ENCODE measurements around the gene API5. TPM values are rescaled to one million over a fixed set of nuclear protein-coding genes. Genes with fewer than 3 reads are reported as not detected.

Gene API5
- total and polyA plus RNA-seq, 2 experiments from 2014 or later, result 44.8 to 107 TPM

DNA sequence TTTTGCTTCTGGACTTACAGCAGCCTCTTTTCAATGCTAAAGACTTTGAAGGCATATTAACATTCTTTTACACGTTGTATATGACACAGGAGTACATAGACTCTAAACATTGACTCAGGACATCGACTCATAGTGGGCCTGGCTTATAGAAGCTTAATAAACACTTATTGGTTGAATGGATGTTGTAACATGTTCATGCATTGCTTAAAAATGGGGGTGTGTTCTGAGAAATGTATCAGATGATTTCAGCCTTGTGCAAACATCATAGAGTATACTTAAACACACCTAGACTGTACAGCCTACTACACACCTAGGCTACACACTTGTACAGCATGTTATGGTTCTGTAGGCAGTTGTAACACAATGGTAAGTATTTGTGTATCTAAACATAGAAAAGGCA, 64.8 kb downstream of the API5 start:
- H3K4me3 ChIP-seq, result no peak overlapping the region
- H3K27ac ChIP-seq, result peak overlapping the region; percentile 28
- WGBS (ENCODE audit: low lambda C conversion rate, missing lambda C conversion rate), result 65% methylated on average over 2 of the region's 2 CpGs
- DNase-seq (ENCODE audit: low spot score), result peak; percentile 32
- no peaks in the 10 kb centered on the region for H3K27me3 ChIP-seq
- H3K79me2 ChIP-seq, result peaks cover 78% of the 10 kb centered on the region
- peaks cover 25% of the 10 kb centered on the region for H4K20me1 ChIP-seq (ENCODE audit: insufficient read depth, poor library complexity, severe bottlenecking)
- H3K9me2 ChIP-seq (replicated peaks; ENCODE audit: insufficient read depth), result no peaks in the 10 kb centered on the region
- H3K9me3 ChIP-seq (ENCODE audit: low read depth), result no peaks in the 10 kb centered on the region
- H3K36me3 ChIP-seq (replicated peaks; ENCODE audit: insufficient read depth, low read depth), result no peaks in the 10 kb centered on the region
- no peaks in the 10 kb centered on the region for H3K4me1 ChIP-seq (ENCODE audit: insufficient read depth)
- no peak for TF ChIP-seq EZH2 (IDR thresholded peaks at IDR 0.05; ENCODE audit: borderline replicate concordance)
- no peak for TF ChIP-seq EZH2phosphoT487 (IDR thresholded peaks at IDR 0.05; ENCODE audit: low read depth, severe bottlenecking, unreplicated experiment)
- TF ChIP-seq, protein P1, sequence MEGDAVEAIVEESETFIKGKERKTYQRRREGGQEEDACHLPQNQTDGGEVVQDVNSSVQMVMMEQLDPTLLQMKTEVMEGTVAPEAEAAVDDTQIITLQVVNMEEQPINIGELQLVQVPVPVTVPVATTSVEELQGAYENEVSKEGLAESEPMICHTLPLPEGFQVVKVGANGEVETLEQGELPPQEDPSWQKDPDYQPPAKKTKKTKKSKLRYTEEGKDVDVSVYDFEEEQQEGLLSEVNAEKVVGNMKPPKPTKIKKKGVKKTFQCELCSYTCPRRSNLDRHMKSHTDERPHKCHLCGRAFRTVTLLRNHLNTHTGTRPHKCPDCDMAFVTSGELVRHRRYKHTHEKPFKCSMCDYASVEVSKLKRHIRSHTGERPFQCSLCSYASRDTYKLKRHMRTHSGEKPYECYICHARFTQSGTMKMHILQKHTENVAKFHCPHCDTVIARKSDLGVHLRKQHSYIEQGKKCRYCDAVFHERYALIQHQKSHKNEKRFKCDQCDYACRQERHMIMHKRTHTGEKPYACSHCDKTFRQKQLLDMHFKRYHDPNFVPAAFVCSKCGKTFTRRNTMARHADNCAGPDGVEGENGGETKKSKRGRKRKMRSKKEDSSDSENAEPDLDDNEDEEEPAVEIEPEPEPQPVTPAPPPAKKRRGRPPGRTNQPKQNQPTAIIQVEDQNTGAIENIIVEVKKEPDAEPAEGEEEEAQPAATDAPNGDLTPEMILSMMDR (IDR thresholded peaks at IDR 0.05; ENCODE audit: poor library complexity), result no peak
- H2AFZ ChIP-seq, result no peak overlapping the region
- H3K4me2 ChIP-seq, result no peak overlapping the region

DNA sequence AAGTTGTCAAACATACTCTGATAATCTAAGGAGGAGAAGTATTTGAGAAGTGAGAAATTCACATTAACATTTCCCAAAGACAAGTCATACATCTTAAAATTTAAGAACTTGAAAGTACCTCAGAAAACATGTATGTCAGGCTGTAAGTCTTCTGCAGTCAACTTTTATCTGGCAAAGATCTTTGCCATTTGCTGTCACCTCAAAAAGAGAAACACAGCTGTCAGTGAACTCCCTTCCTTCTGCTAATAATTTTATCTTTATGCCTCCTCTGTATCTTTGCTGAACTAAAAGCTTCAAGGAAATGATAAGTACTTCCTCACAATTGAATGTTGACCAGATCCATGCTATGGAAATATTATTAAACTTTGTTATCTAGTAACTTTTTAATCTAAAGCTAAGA, 65.6 kb downstream of the API5 start:
- Histone ChIP-seq H3K4me1 (ENCODE audit: insufficient read depth) (no peaks in the 10 kb centered on the region), H3K27me3 (no peaks in the 10 kb centered on the region), H3K27ac (no peak overlapping the region), H3K9me3 (ENCODE audit: low read depth) (no peaks in the 10 kb centered on the region), H2AFZ (no peak overlapping the region), H4K20me1 (ENCODE audit: insufficient read depth, poor library complexity, severe bottlenecking) (peaks cover 19% of the 10 kb centered on the region), H3K4me2 (no peak overlapping the region), H3K79me2 (peaks cover 70% of the 10 kb centered on the region), H3K36me3 (replicated peaks; ENCODE audit: insufficient read depth, low read depth) (no peaks in the 10 kb centered on the region), H3K9me2 (replicated peaks; ENCODE audit: insufficient read depth) (no peaks in the 10 kb centered on the region), H3K4me3 (no peak overlapping the region)
- TF ChIP-seq EZH2phosphoT487 (IDR thresholded peaks at IDR 0.05; ENCODE audit: low read depth, severe bottlenecking, unreplicated experiment) (no peak), EZH2 (IDR thresholded peaks at IDR 0.05; ENCODE audit: borderline replicate concordance) (no peak)
- TF ChIP-seq, protein P1 (IDR thresholded peaks at IDR 0.05; ENCODE audit: poor library complexity), result no peak
- DNase-seq (ENCODE audit: low spot score), result no peak

DNA sequence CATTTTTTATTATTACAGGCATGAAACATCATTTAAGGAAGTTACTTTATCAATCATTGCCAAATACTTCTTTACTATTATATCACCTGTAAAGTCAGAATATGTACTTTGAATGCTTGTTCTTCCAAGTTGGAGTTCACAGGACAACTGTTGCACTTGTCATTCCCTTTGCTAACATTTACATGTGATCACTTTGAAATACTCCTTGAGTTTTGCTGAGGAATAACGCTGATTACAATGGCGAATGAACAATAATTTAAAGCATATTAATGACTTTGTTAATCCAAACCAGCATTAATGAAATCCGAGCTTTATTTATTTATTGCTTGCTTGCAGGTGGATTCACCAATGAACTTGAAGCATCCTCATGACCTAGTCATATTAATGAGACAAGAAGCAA, 67.1 kb downstream of the API5 start:
- no peak overlapping the region for H3K4me3 ChIP-seq
- DNase-seq (ENCODE audit: low spot score), result no peak
- H3K9me2 ChIP-seq (replicated peaks; ENCODE audit: insufficient read depth), result no peaks in the 10 kb centered on the region
- no peak overlapping the region for H2AFZ ChIP-seq
- H4K20me1 ChIP-seq (ENCODE audit: insufficient read depth, poor library complexity, severe bottlenecking), result peaks cover 14% of the 10 kb centered on the region
- no peaks in the 10 kb centered on the region for H3K9me3 ChIP-seq (ENCODE audit: low read depth)
- TF ChIP-seq, protein P1 (IDR thresholded peaks at IDR 0.05; ENCODE audit: poor library complexity), result no peak
- TF ChIP-seq EZH2 (IDR thresholded peaks at IDR 0.05; ENCODE audit: borderline replicate concordance) (no peak), EZH2phosphoT487 (IDR thresholded peaks at IDR 0.05; ENCODE audit: low read depth, severe bottlenecking, unreplicated experiment) (no peak)
- H3K27ac ChIP-seq, result no peak overlapping the region
- no peaks in the 10 kb centered on the region for H3K4me1 ChIP-seq (ENCODE audit: insufficient read depth)
- H3K36me3 ChIP-seq (replicated peaks; ENCODE audit: insufficient read depth, low read depth), result no peaks in the 10 kb centered on the region
- no peaks in the 10 kb centered on the region for H3K27me3 ChIP-seq
- peaks cover 57% of the 10 kb centered on the region for H3K79me2 ChIP-seq
- 94% methylated on average over 3 of the region's 3 CpGs for WGBS (ENCODE audit: low lambda C conversion rate, missing lambda C conversion rate)
- H3K4me2 ChIP-seq, result no peak overlapping the region

DNA sequence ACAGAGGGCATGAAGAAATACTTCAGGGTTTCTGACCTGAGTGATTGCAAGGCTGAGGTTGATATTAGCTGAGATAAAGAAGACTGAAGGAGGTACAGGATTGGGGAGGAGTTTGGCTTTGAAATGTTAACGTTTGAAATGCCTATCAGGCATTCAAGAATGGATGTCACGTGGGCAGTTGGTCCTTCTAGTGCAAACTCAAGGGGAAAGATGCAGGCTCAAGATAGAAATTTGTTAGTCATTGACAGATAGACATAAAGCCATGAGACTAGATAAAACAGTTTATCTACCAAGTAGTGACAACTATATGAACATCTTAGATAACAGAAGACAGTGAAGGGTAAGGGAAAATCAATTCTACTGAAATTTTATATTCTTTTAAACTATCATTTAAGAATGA, 70.0 kb downstream of the API5 start:
- 65% methylated on average over 2 of the region's 2 CpGs for WGBS (ENCODE audit: low lambda C conversion rate, missing lambda C conversion rate)
- H4K20me1 ChIP-seq (ENCODE audit: insufficient read depth, poor library complexity, severe bottlenecking), result peaks cover 7% of the 10 kb centered on the region
- H3K4me3 ChIP-seq, result no peak overlapping the region
- no peak overlapping the region for H3K27ac ChIP-seq
- DNase-seq (ENCODE audit: low spot score), result no peak
- no peak overlapping the region for H3K4me2 ChIP-seq
- H3K9me2 ChIP-seq (replicated peaks; ENCODE audit: insufficient read depth), result no peaks in the 10 kb centered on the region
- H3K4me1 ChIP-seq (ENCODE audit: insufficient read depth), result no peaks in the 10 kb centered on the region
- H3K27me3 ChIP-seq, result no peaks in the 10 kb centered on the region
- no peaks in the 10 kb centered on the region for H3K9me3 ChIP-seq (ENCODE audit: low read depth)
- TF ChIP-seq EZH2 (IDR thresholded peaks at IDR 0.05; ENCODE audit: borderline replicate concordance) (no peak), EZH2phosphoT487 (IDR thresholded peaks at IDR 0.05; ENCODE audit: low read depth, severe bottlenecking, unreplicated experiment) (no peak)
- TF ChIP-seq, protein P1 (IDR thresholded peaks at IDR 0.05; ENCODE audit: poor library complexity), result no peak
- H3K36me3 ChIP-seq (replicated peaks; ENCODE audit: insufficient read depth, low read depth), result no peaks in the 10 kb centered on the region
- H3K79me2 ChIP-seq, result peaks cover 32% of the 10 kb centered on the region
- no peak overlapping the region for H2AFZ ChIP-seq

All from hepatocyte (in vitro differentiated cells).